Astrocyte (in vitro differentiated cells and primary cell): ENCODE data around the gene HNRNPA1. TPM values are rescaled to one million over a fixed set of nuclear protein-coding genes. Genes with fewer than 3 reads are reported as not detected.

Source experiments
- DNase-seq: peaks from one replicate; pipeline ENCODE4 v3.0.0-alpha.2; 2010; ENCODE audit warnings: low read depth
- FAIRE-seq: peaks from 2 replicates; lab custom pipeline; 2011; peaks lifted over from hg19 to GRCh38; lab: Jason Lieb, UNC
- H2AFZ ChIP-seq: 2 replicates; pipeline ENCODE4 v1.6.0; 2012; ENCODE audit warnings: low read depth, low read length, inconsistent platforms
- H3K27ac ChIP-seq: 2 replicates; pipeline ENCODE4 v1.5.1; 2011; ENCODE audit warnings: low read depth, low read length, inconsistent platforms
- H3K27me3 ChIP-seq: 2 replicates; pipeline ENCODE4 v1.6.0; 2011; ENCODE audit warnings: low read length, inconsistent platforms; ENCODE audit not compliant: insufficient read depth
- H3K36me3 ChIP-seq: 2 replicates; pipeline ENCODE4 v1.5.1; 2011; ENCODE audit warnings: low read length, inconsistent platforms; ENCODE audit not compliant: insufficient read depth
- H3K4me1 ChIP-seq: 2 replicates; pipeline ENCODE4 v1.5.1; 2011; ENCODE audit warnings: low read length, inconsistent platforms; ENCODE audit not compliant: insufficient read depth
- H3K4me2 ChIP-seq: 2 replicates; pipeline ENCODE4 v1.6.0; 2012; ENCODE audit warnings: low read length, inconsistent platforms
- H3K4me3 ChIP-seq: 2 replicates; pipeline ENCODE4 v1.5.1; 2011; ENCODE audit warnings: low read depth, mild to moderate bottlenecking, low read length, inconsistent platforms; ENCODE audit not compliant: insufficient read depth
- H3K79me2 ChIP-seq: 2 replicates; pipeline ENCODE4 v1.6.0; 2012; ENCODE audit warnings: mild to moderate bottlenecking, low read length, inconsistent platforms; ENCODE audit not compliant: insufficient read depth
- H3K9ac ChIP-seq: 2 replicates; pipeline ENCODE4 v1.6.0; 2012; ENCODE audit warnings: mild to moderate bottlenecking, low read length, inconsistent platforms
- H3K9me3 ChIP-seq: 2 replicates; pipeline ENCODE4 v1.5.1; 2012; ENCODE audit warnings: low read depth, mild to moderate bottlenecking, low read length, inconsistent platforms; ENCODE audit not compliant: insufficient read depth
- H4K20me1 ChIP-seq: 2 replicates; pipeline ENCODE4 v1.6.0; 2012; ENCODE audit warnings: low read length, inconsistent platforms; ENCODE audit not compliant: insufficient read depth
- H3K27ac Mint-ChIP-seq: one replicate; pipeline ENCODE4 v1.8.0; 2021; ENCODE audit warnings: mild to moderate bottlenecking, mixed read lengths; ENCODE audit not compliant: unreplicated experiment
- H3K27me3 Mint-ChIP-seq: one replicate; pipeline ENCODE4 v1.8.0; 2021; ENCODE audit warnings: low read depth, mixed read lengths; ENCODE audit not compliant: unreplicated experiment
- H3K36me3 Mint-ChIP-seq: one replicate; pipeline ENCODE4 v1.8.0; 2021; ENCODE audit warnings: low read depth, mixed read lengths; ENCODE audit not compliant: unreplicated experiment
- H3K4me1 Mint-ChIP-seq: one replicate; pipeline ENCODE4 v1.8.0; 2021; ENCODE audit warnings: low read depth, mixed read lengths; ENCODE audit not compliant: unreplicated experiment
- H3K4me3 Mint-ChIP-seq: one replicate; pipeline ENCODE4 v1.8.0; 2021; ENCODE audit warnings: mild to moderate bottlenecking, moderate library complexity, mixed read lengths; ENCODE audit not compliant: unreplicated experiment
- H3K9me3 Mint-ChIP-seq: one replicate; pipeline ENCODE4 v1.8.0; 2021; ENCODE audit warnings: mild to moderate bottlenecking, mixed read lengths; ENCODE audit not compliant: unreplicated experiment
- EZH2 ChIP-seq: IDR thresholded peaks from 2 replicates; pipeline ENCODE4 v1.6.1; 2012; ENCODE audit warnings: mild to moderate bottlenecking, low read length, inconsistent platforms; ENCODE audit not compliant: insufficient read depth
- total RNA-seq: library from RNA; stranded (reverse); gene quantifications from 2 replicates; pipeline ENCODE4 v1.2.1, GENCODE V29; 2021
- TF ChIP-seq, protein P1 (sequence below): IDR thresholded peaks from 2 replicates; pipeline ENCODE4 v1.5.1; 2011; ENCODE audit warnings: low read depth, mild to moderate bottlenecking, inconsistent platforms, low read length, moderate library complexity; ENCODE audit not compliant: insufficient read depth

The HNRNPA1 gene
- total RNA-seq, 1 donor from 2014 or later = 612 TPM

DNA sequence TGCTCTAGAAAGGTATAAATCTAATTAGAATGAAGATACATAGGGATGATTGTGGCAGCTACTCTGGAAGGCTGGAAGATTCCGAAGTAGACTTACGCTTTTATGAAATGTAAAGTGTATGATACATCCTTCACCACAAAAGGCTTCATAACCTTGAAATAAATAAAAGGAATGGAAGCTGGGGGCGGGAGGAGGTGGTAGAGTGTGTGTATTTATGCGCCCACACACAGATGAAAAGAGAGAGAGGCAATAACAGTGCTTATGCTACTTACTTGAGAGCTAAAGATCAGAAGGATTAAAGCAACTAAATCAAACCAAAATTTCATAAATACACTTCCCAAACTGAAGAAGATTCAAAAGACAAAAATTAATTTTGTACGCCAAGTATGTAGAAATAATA lies 31.0 kb upstream of the HNRNPA1 start:
- no peaks in the 10 kb centered on the region for H3K27me3 ChIP-seq
- peaks cover 41% of the 10 kb centered on the region for H3K36me3 ChIP-seq
- DNase-seq = no peak
- peaks cover 2% of the 10 kb centered on the region for H3K4me1 Mint-ChIP-seq
- no peak overlapping the region for H3K4me2 ChIP-seq
- no peak overlapping the region for H3K4me3 Mint-ChIP-seq
- TF ChIP-seq, protein P1, sequence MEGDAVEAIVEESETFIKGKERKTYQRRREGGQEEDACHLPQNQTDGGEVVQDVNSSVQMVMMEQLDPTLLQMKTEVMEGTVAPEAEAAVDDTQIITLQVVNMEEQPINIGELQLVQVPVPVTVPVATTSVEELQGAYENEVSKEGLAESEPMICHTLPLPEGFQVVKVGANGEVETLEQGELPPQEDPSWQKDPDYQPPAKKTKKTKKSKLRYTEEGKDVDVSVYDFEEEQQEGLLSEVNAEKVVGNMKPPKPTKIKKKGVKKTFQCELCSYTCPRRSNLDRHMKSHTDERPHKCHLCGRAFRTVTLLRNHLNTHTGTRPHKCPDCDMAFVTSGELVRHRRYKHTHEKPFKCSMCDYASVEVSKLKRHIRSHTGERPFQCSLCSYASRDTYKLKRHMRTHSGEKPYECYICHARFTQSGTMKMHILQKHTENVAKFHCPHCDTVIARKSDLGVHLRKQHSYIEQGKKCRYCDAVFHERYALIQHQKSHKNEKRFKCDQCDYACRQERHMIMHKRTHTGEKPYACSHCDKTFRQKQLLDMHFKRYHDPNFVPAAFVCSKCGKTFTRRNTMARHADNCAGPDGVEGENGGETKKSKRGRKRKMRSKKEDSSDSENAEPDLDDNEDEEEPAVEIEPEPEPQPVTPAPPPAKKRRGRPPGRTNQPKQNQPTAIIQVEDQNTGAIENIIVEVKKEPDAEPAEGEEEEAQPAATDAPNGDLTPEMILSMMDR = no peak
- no peak for TF ChIP-seq EZH2
- FAIRE-seq = no peak
- no peak overlapping the region for H3K27ac ChIP-seq
- peaks cover 15% of the 10 kb centered on the region for H3K36me3 Mint-ChIP-seq
- H3K9me3 Mint-ChIP-seq = no peaks in the 10 kb centered on the region
- no peaks in the 10 kb centered on the region for H3K27me3 Mint-ChIP-seq
- H3K79me2 ChIP-seq = peaks cover 49% of the 10 kb centered on the region
- H3K9me3 ChIP-seq = no peaks in the 10 kb centered on the region
- H3K9ac ChIP-seq = peak overlapping the region; percentile 35
- H4K20me1 ChIP-seq = peaks cover 4% of the 10 kb centered on the region
- H2AFZ ChIP-seq = no peak overlapping the region
- H3K27ac Mint-ChIP-seq = peak overlapping the region; percentile 68
- H3K4me3 ChIP-seq = no peak overlapping the region
- no peaks in the 10 kb centered on the region for H3K4me1 ChIP-seq

DNA sequence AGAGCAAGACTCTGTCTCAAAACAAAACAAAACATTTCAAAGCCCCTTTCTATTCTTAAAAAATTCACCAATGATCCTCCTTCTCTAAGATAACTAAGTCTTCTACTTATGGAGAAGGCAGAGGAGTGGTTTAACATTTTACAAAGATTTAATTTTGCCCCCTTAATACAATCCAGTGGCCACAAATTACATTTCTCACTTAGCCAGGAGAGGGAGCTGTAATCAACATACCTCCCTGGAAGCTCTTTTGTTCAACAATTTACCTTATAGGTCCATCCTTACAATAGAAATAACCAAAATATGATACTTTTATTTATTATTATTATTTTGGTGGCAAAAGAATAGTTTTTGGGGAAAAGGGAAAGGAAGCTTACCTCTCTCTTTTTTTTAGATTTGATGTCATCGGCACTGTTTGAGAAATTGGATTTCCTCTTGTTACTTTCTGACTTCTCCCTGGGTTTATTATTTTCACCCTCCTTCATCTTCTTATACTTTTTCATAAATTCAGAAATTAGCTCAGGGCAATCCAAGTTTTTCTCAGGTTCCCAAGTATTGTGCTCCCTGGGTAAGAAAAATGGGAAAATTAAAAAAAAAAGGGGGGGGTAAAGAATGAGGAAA lies 28.8 kb upstream of the HNRNPA1 start:
- Histone ChIP-seq H3K79me2 (peaks cover 66% of the 10 kb centered on the region), H2AFZ (no peak overlapping the region), H3K9me3 (no peaks in the 10 kb centered on the region), H3K4me1 (no peaks in the 10 kb centered on the region), H3K9ac (peak overlapping the region; percentile 28), H3K4me3 (no peak overlapping the region), H3K4me2 (no peak overlapping the region), H3K27me3 (no peaks in the 10 kb centered on the region), H3K36me3 (peaks cover 43% of the 10 kb centered on the region), H4K20me1 (peaks cover 4% of the 10 kb centered on the region), H3K27ac (no peak overlapping the region)
- DNase-seq = peak; percentile 22
- no peak for FAIRE-seq
- Mint-ChIP-seq H3K9me3 (no peaks in the 10 kb centered on the region), H3K4me3 (no peak overlapping the region), H3K36me3 (peaks cover 11% of the 10 kb centered on the region), H3K27me3 (no peaks in the 10 kb centered on the region), H3K27ac (peak overlapping the region; percentile 31), H3K4me1 (peaks cover 7% of the 10 kb centered on the region)
- TF ChIP-seq, protein P1 = peak; percentile 82
- TF ChIP-seq EZH2 = no peak

DNA sequence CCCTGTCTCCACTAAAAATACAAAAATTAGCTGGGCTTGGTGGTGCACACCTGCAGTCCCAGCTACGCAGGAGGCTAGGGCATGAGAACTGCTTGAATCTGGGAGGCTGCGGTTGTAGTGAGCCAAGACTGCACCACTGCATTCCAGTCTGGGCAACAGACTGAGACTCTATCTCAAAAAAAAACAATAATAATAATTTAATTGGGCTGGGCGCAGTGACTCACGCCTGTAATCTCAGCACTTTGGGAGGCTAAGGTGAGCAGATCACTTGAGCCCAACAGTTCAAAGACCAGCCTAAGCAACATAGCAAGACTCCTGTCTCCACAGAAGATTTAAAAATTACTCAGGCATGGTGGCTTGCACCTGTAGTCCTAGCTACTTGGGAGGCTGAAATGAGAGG lies 27.3 kb upstream of the HNRNPA1 start:
- Histone ChIP-seq H3K27ac (no peak overlapping the region), H3K4me2 (no peak overlapping the region), H2AFZ (no peak overlapping the region), H3K36me3 (peaks cover 39% of the 10 kb centered on the region), H3K9me3 (no peaks in the 10 kb centered on the region), H4K20me1 (peaks cover 4% of the 10 kb centered on the region), H3K4me1 (peaks cover 14% of the 10 kb centered on the region), H3K79me2 (peaks cover 68% of the 10 kb centered on the region), H3K9ac (no peak overlapping the region), H3K27me3 (no peaks in the 10 kb centered on the region), H3K4me3 (no peak overlapping the region)
- FAIRE-seq (no peak), DNase-seq (no peak)
- Mint-ChIP-seq H3K9me3 (no peaks in the 10 kb centered on the region), H3K27ac (no peak overlapping the region), H3K4me1 (peaks cover 19% of the 10 kb centered on the region), H3K36me3 (peaks cover 5% of the 10 kb centered on the region), H3K4me3 (no peak overlapping the region), H3K27me3 (no peaks in the 10 kb centered on the region)
- TF ChIP-seq, protein P1 = no peak
- no peak for TF ChIP-seq EZH2
